ENCODE results near the gene PRUNE2. TPM values are rescaled to one million over a fixed set of nuclear protein-coding genes. Genes with fewer than 3 reads are reported as not detected.

The PRUNE2 gene
- total RNA-seq, 4 donors from 2014 or later, result 67.6 to 105 (median 95.6) TPM

- no peak for TF ChIP-seq EP300 (IDR thresholded peaks at IDR 0.05; ENCODE audit: low read depth)
- no peak for TF ChIP-seq POLR2AphosphoS5 (IDR thresholded peaks at IDR 0.05)
- no peak for TF ChIP-seq POLR2A (IDR thresholded peaks at IDR 0.05)
- TF ChIP-seq, protein P1, sequence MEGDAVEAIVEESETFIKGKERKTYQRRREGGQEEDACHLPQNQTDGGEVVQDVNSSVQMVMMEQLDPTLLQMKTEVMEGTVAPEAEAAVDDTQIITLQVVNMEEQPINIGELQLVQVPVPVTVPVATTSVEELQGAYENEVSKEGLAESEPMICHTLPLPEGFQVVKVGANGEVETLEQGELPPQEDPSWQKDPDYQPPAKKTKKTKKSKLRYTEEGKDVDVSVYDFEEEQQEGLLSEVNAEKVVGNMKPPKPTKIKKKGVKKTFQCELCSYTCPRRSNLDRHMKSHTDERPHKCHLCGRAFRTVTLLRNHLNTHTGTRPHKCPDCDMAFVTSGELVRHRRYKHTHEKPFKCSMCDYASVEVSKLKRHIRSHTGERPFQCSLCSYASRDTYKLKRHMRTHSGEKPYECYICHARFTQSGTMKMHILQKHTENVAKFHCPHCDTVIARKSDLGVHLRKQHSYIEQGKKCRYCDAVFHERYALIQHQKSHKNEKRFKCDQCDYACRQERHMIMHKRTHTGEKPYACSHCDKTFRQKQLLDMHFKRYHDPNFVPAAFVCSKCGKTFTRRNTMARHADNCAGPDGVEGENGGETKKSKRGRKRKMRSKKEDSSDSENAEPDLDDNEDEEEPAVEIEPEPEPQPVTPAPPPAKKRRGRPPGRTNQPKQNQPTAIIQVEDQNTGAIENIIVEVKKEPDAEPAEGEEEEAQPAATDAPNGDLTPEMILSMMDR (IDR thresholded peaks at IDR 0.05), result no peak
- intact Hi-C loops (cut with DNase I; ENCODE audit: low total_unique reads) (no loop called here), in situ Hi-C loops (cut with MboI; ENCODE audit: low pct_ligation_motif_present in 1 of 4, low pct_unique_long_range_greater_than_20kb in 1 of 4, low sequenced_read_pairs in 3 of 4) (no loop called here)
- WGBS, 2 donors (ENCODE audit: low coverage in 1 of 2), result 97 to 100% methylated on average over 1 of the region's 1 CpG
- H3K4me3 ChIP-seq, result no peak overlapping the region
- H3K27ac ChIP-seq, result no peak overlapping the region
- DNase-seq, result no peak
- H3K36me3 ChIP-seq, result no peaks in the 10 kb centered on the region
- peaks cover 4 to 9% (median 5%) of the 10 kb centered on the region in 4 donors for H3K4me1 ChIP-seq
- no peaks in the 10 kb centered on the region for H3K9me3 ChIP-seq
- H3K27me3 ChIP-seq, result no peaks in the 10 kb centered on the region
Measured at GRCh38 chr9:76785501-76785900, 120.4 kb downstream of the PRUNE2 start.

DNA sequence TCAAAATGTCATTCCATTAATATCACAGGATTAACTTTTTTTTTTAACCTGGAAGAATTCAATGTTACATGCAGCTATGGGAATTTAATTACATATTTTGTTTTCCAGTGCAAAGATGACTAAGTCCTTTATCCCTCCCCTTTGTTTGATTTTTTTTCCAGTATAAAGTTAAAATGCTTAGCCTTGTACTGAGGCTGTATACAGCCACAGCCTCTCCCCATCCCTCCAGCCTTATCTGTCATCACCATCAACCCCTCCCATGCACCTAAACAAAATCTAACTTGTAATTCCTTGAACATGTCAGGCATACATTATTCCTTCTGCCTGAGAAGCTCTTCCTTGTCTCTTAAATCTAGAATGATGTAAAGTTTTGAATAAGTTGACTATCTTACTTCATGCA, 121.0 kb downstream of the PRUNE2 start:
- no peak overlapping the region for H3K27ac ChIP-seq
- H3K27me3 ChIP-seq, result no peaks in the 10 kb centered on the region
- TF ChIP-seq POLR2A (IDR thresholded peaks at IDR 0.05) (no peak), POLR2AphosphoS5 (IDR thresholded peaks at IDR 0.05) (no peak), EP300 (IDR thresholded peaks at IDR 0.05; ENCODE audit: low read depth) (no peak)
- TF ChIP-seq, protein P1 (IDR thresholded peaks at IDR 0.05), result no peak
- no peaks in the 10 kb centered on the region for H3K36me3 ChIP-seq
- no peaks in the 10 kb centered on the region for H3K9me3 ChIP-seq
- peaks cover 0 to 3% (median 0%) of the 10 kb centered on the region in 4 donors for H3K4me1 ChIP-seq
- H3K4me3 ChIP-seq, result no peak overlapping the region
- in situ Hi-C loops (cut with MboI; ENCODE audit: low pct_ligation_motif_present in 1 of 4, low pct_unique_long_range_greater_than_20kb in 1 of 4, low sequenced_read_pairs in 3 of 4), result no loop called here
- intact Hi-C loops (cut with DNase I; ENCODE audit: low total_unique reads), result no loop called here
- DNase-seq, result no peak

GRCh38 chr9:76772686-76773445, 133.0 kb downstream of the PRUNE2 start:
- no peak overlapping the region for H3K4me3 ChIP-seq
- no peak overlapping the region for H3K27ac ChIP-seq
- no peaks in the 10 kb centered on the region for H3K9me3 ChIP-seq
- intact Hi-C loops (cut with DNase I; ENCODE audit: low total_unique reads) (no loop called here), in situ Hi-C loops (cut with MboI; ENCODE audit: low pct_ligation_motif_present in 1 of 4, low pct_unique_long_range_greater_than_20kb in 1 of 4, low sequenced_read_pairs in 3 of 4) (loop anchor here in 3 of 4 donors (25.0 kb wide), 3 partner anchors 214 to 389 kb away; no protein-coding TSS in a partner anchor)
- TF ChIP-seq, protein P1 (IDR thresholded peaks at IDR 0.05), result no peak
- TF ChIP-seq EP300 (IDR thresholded peaks at IDR 0.05; ENCODE audit: low read depth) (no peak), POLR2AphosphoS5 (IDR thresholded peaks at IDR 0.05) (no peak), POLR2A (IDR thresholded peaks at IDR 0.05) (no peak)
- H3K4me1 ChIP-seq, result no peaks in the 10 kb centered on the region
- H3K27me3 ChIP-seq, result no peaks in the 10 kb centered on the region
- DNase-seq, result no peak
- no peaks in the 10 kb centered on the region for H3K36me3 ChIP-seq
- 45 to 70% methylated on average over 3 to 5 of the region's 5 CpGs for WGBS, 2 donors (ENCODE audit: low coverage in 1 of 2)

DNA sequence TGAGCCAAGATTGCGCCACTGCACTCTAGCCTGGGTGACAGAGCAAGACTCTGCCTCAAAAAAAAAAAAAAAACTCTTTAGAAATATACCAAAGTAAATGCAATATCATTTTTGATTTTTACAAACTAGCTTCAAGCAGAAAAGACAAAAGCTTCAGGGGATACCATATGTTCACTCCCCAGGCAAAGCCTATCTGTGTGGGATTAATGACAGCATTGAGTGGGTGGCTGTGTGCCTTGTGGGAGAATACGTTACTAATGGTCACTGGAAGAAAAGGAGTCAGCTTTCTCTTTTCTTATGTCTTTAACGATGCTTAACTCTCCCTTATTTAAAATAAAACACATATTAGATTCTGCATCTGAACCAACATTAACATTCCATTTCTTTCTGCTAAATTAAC, 139.8 kb downstream of the PRUNE2 start:
- in situ Hi-C loops (cut with MboI; ENCODE audit: low pct_ligation_motif_present in 1 of 4, low pct_unique_long_range_greater_than_20kb in 1 of 4, low sequenced_read_pairs in 3 of 4), result loop anchor here in 3 of 4 donors (25.0 kb wide), 3 partner anchors 221 to 396 kb away; no protein-coding TSS in a partner anchor
- TF ChIP-seq EP300 (IDR thresholded peaks at IDR 0.05; ENCODE audit: low read depth) (no peak), POLR2AphosphoS5 (IDR thresholded peaks at IDR 0.05) (no peak), POLR2A (IDR thresholded peaks at IDR 0.05) (no peak)
- TF ChIP-seq, protein P1 (IDR thresholded peaks at IDR 0.05), result no peak
- 86 to 90% methylated on average over 2 to 3 of the region's 3 CpGs for WGBS, 2 donors (ENCODE audit: low coverage in 1 of 2)

More for the DNA sequence above, 139.8 kb downstream of the PRUNE2 start:
- Histone ChIP-seq H3K27ac (no peak overlapping the region), H3K27me3 (no peaks in the 10 kb centered on the region), H3K36me3 (no peaks in the 10 kb centered on the region), H3K4me1 (peaks cover 0 to 5% (median 2%) of the 10 kb centered on the region in 4 donors), H3K9me3 (no peaks in the 10 kb centered on the region), H3K4me3 (no peak overlapping the region)
- no peak for DNase-seq
- intact Hi-C loops (cut with DNase I; ENCODE audit: low total_unique reads), result loop anchor here (10.0 kb wide), 1 partner anchor 219 kb away; no protein-coding TSS in a partner anchor

Measured in transverse colon (tissue), 4 donors.